GM21381 (cell line): ENCODE measurements around the gene DTNBP1.

ENCODE experiments used
- ATAC-seq: cut with Tn5 transposase; IDR thresholded peaks from one replicate; pipeline ENCODE4 v1.9.1; 2021; ENCODE audit warnings: mild to moderate bottlenecking, moderate library complexity; ENCODE audit not compliant: unreplicated experiment

The DTNBP1 gene, protein sequence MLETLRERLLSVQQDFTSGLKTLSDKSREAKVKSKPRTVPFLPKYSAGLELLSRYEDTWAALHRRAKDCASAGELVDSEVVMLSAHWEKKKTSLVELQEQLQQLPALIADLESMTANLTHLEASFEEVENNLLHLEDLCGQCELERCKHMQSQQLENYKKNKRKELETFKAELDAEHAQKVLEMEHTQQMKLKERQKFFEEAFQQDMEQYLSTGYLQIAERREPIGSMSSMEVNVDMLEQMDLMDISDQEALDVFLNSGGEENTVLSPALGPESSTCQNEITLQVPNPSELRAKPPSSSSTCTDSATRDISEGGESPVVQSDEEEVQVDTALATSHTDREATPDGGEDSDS

DNA sequence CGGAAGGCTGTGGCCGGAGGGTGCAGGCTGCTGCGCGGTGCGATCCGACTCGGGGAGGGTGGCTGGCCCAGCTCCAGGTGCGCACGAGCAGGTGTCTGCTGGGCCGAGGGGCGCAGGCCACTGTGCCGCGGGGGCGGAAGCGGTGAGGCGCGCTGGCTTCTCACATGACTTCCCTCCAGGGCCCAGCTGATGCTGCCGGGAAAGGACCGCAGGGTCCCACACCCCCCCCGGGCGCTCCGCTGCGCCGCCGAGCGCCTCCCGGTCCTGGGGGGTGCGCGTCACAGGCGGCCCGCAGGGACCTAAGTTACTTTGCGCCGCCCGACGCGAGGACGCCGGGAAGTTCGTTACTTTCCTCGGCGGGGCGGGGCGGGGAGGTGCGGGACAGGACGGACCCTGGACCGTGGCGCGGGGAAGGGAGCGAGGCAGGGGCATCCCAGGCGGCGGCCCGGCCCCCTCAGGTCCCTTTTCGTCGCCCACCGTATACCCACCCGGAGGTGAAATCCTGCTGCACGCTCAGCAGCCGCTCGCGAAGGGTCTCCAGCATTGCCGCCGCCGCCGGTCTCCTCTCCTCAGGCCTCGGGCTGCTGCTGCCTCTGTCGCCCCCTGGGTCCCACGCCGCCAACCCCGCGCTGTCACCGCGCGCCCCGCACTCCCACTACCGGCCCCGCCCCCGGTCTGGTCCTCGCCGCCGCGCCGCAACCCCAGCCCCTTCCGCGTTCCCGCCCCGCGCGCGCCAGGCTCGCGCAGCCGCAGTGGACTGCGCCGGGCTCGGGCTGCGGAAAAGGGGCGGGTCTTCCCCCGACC is at the start of gene DTNBP1:
TSS of gene DTNBP1 (minus strand) at position 703 of the 804 bp plus-strand sequence. CDS start at position 544, 159 bp downstream.
- peak; percentile 70 for ATAC-seq

DNA sequence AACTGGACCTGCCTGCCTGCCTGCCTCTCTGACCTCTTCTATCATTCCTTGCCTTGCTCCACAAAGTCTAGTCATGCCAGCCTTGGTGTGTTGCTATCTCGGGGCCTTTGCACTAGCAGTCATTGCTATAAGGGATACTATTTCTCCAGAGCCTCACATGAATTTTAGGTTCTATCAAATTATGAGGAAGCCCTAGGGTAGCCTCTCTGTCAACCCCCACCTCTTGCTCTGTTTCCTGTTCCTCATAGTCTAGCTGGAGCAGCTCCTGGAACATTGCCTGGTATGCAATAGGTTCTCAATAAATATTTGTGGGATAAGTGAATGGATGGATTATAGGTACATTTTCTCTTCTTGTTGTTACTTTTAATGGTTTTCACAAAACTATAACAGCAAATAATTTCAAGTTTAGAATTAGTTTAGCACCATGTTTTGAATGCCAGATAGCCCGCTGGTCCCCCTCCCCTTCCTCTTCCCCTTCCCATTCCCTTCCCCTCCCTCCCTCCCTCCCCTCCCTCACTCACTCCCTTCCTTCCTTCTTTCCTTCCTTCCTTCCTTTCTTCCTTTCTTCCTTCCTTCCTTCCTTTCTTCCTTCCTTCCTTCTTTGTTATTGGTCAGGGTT is 46.9 kb upstream of the DTNBP1 start:
- no peak for ATAC-seq

GRCh38 chr6:15708231-15708630 is 45.4 kb upstream of the DTNBP1 start:
- no peak for ATAC-seq

- ATAC-seq, result no peak
Measured at GRCh38 chr6:15705981-15706380, 43.2 kb upstream of the DTNBP1 start.

DNA sequence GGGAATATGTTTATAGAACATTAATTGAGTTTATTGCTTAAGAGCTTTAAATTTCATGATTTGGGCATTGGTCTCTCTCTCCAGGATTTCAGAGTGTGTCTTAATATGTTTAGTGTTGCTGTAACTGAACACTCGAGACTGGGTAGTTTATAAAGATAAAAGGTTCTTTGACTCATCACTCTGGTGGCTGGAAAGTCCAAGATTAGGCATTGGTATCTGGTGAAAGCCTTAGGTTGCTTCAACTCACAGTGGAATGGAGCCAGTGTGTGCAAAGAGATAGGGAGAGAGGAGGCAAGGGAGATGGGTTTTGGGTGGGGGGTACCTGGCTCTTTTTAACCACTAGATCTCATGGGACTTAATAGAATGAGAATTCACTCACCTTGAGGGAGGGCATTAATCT is 35.6 kb upstream of the DTNBP1 start:
- ATAC-seq, result no peak

DNA sequence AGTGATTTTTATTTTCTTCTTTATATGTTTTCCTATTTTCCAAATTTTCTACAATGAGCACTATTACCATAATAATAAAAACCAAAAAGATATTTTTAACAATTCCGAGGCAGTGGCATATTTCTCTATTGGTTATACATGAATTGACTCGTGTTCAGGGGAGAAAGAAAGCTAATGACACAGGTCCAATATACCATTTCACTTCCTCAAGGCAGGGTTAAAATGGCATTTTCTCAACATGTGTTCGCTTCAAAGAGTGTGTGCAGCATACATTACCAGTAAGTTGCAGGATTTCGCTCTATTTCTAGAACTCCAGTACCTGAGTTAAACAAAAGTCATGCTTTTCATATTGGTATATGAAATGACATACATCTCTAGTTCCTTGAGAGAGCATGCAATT is 35.1 kb upstream of the DTNBP1 start:
- no peak for ATAC-seq

DNA sequence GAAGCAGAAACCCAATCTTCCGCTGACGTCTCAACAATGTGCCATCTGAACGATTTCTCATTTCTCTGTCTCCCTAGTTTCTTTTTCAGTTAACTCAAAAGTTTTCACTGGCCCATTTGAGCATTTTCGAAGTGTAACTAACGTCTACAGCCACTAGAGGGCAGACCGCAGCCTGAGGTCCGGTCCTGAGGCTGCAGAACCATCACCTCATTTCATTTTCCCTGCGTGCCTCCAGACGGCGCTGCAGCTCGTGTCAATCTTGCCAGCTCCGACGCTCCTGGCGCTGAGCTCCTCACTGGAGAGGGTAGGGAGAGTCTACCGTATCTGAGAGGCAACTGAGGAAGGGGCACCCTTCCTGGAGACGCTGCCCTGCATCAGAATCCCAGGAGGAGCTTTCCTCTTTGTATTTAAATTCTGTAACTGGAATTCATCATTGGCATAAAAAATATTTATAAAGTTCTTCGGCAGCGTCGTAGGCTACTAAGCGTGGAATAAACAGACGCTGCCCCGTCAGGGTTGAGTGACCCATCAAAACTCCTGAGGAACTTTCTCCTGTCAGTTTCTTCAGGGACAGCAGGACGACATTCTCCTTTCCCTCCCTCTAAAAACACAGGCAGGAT is 28.5 kb upstream of the DTNBP1 start:
- peak; percentile 95 for ATAC-seq

DNA sequence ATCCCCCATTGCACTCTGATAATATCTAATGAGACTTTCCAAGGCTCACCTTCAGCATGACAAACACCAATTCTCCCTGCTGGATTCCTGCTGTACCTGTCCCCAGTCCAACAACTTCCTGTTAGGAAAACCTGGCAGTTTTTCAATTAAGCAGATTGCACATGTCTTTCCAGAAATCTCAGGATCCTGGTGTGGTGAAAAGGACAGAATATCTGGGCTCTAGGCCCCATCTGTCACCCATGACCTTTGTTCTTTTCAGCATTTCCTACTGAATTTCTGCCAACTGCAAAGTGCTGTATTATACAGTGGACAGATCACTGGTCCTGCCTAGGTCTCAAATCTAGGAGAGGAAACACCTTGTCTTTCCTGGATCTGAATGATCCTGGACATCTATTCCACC is 27.7 kb upstream of the DTNBP1 start:
- ATAC-seq, result no peak

GRCh38 chr6:15689586-15690482 is 27.0 kb upstream of the DTNBP1 start:
- no peak for ATAC-seq

DNA sequence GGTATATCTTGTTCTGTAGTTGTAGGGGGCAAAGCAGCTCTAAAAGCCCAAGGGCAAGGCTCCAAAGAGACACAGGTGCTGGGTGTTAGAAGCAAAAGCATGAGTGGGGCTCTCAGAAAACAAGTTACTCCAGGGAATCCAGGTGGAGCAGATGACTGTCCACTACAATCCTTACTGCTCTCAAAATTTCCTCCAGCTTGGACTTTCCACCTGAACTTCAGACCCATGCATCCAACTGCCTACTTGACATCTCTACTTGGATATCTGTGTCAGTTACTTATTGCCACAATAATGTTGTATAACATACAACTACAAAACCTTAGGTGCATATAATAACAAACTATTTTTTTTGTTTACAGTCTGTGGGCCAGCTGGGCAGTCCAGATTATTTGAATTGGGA is 22.8 kb upstream of the DTNBP1 start:
- no peak for ATAC-seq

DNA sequence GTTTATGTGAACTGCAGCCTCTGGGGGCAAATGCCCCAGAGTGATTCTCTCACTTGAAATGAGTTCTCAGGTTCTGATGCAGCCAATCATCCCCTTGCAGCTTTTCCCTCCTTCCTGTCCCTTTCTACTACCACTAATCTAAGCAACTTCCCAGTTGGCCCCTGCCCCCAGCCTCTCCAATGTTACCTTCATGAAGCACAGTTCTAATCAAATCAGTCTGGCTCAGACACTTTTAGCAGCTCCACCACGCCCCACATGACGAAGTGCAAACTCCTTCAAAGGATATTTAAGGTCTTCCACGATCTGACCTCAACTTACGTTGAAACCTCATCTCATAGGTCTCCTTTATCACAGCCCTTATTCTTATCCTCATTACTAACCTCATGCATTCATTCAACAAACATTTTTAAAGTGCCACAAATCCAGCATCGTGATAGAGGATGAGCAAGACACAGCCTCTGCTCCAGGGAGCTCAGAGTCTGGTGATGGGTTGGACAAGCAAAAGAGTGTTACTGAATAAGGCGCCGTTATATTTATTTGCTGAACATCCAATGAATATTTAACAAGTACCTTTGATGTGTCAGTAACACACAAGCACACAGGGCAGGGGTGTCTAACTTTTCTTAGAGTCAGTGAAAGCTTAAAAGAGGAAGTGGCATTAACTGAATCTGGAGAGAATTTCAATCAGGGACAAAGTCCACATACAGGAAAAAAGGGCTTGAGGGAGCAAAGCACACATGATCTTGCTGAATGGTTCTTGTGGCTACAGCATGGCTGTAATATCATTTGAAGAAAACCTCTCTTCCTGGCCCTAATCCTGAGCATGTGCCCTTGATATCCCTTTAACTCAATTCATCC is 20.4 kb upstream of the DTNBP1 start:
- no peak for ATAC-seq

DNA sequence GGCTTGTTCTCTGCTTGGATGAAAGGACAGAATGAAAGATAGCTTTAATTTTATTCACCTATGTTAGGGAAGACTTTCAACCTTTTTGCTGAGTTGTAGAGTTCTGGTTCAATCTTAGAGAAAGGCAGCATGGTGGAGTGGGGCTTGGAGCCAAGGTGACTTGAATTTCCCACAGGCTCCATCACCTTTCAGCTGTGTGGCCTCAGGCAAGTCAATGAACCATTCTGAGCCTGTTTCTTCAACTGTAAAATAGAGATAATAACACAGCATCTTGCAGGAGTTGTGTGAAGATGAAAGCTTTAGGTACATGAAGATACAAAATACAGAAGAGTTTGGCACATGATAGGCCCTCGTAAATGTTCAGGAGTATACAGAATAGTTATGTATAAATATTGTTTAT is 19.1 kb upstream of the DTNBP1 start:
- no peak for ATAC-seq

- no peak for ATAC-seq
Measured at GRCh38 chr6:15678514-15678913, 15.7 kb upstream of the DTNBP1 start.

GRCh38 chr6:15677822-15678221 is 15.0 kb upstream of the DTNBP1 start:
- ATAC-seq, result no peak

GRCh38 chr6:15675536-15676220 is 12.8 kb upstream of the DTNBP1 start:
- no peak for ATAC-seq

- ATAC-seq, result no peak
Measured at GRCh38 chr6:15674690-15675386, 12.0 kb upstream of the DTNBP1 start.

DNA sequence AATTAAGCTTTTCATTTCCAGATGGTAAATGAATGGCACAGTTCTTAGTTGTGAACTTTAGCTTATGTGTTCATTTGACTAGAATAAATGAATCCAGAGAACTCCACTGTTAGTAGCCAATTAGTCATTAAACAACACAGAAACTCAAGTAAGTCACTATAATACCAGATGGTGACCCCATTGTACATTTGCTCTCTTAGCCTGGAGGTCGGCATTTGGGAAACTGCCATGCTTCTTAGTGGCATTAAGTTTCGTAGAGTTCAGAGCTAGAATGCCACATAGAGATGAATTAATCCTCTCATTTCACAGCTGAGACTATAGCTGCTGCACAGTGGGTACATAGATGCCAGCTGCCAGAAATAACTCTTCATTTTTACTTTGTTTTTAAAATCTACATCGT is 10.8 kb upstream of the DTNBP1 start:
- ATAC-seq, result no peak

- no peak for ATAC-seq
Measured at GRCh38 chr6:15672818-15673217, 10.0 kb upstream of the DTNBP1 start.
